ENCODE results near the gene ETHE1. TPM values are rescaled to one million over a fixed set of nuclear protein-coding genes. Genes with fewer than 3 reads are reported as not detected.

Gene ETHE1
- total and polyA plus RNA-seq, 2 donors (not counting 1 experiment from before 2014, with no cell fraction given), result 16.0 to 39.4 TPM

- no peak overlapping the region for H2AFZ ChIP-seq (ENCODE audit: insufficient read depth, low read depth, low read length, poor library complexity, severe bottlenecking)
- intact Hi-C loops (cut with micrococcal nuclease), result no loop called here
- H3K4me3 ChIP-seq (ENCODE audit: control extremely low read depth in 1 of 5, extremely low read depth in 1 of 5, insufficient read depth in 1 of 5, low read depth in 2 of 5, low read length in 4 of 5), result no peak overlapping the region
- Mint-ChIP-seq H3K4me3 (peak overlapping the region; percentile 60), H3K27ac (peak overlapping the region; percentile 65), H3K9me3 (ENCODE audit: insufficient read depth) (no peaks in the 10 kb centered on the region), H3K27me3 (no peaks in the 10 kb centered on the region), H3K4me1 (peaks cover 21% of the 10 kb centered on the region)
- H4K20me1 ChIP-seq (ENCODE audit: control insufficient read depth, insufficient read depth, low read length, poor library complexity, severe bottlenecking), result no peaks in the 10 kb centered on the region
- ATAC-seq (ENCODE audit: low read depth) (no peak), DNase-seq (no peak)
- POLR2A ChIA-PET, result interaction anchor here (1.0 to 2.9 kb wide), 2 partner anchors 7 to 42 kb away, joined by 5 to 13 read pairs; no protein-coding TSS in a partner anchor
- no peaks in the 10 kb centered on the region for H3K9me3 ChIP-seq (ENCODE audit: control extremely low read depth in 1 of 3, control insufficient read depth in 2 of 3, insufficient read depth in 1 of 3, low read length in 2 of 3)
- no peak for TF ChIP-seq CTCF (IDR thresholded peaks at IDR 0.05)
- no peak for TF ChIP-seq EZH2 (IDR thresholded peaks at IDR 0.05; ENCODE audit: borderline replicate concordance, insufficient read depth, low read depth, low read length, poor library complexity, severe bottlenecking)
- CTCF ChIA-PET, result interaction anchor here (2.6 to 3.6 kb wide), 2 partner anchors 19 to 58 kb away, joined by 13 to 45 read pairs; no protein-coding TSS in a partner anchor
- H3K36me3 ChIP-seq (replicated peaks in 1 of 2; ENCODE audit: control extremely low read depth in 1 of 2, control insufficient read depth in 1 of 2, extremely low read depth in 1 of 2, insufficient read depth in 2 of 2, low read length in 1 of 2), result peaks cover 1 to 2% of the 10 kb centered on the region in 2 experiments
- H3K4me2 ChIP-seq (replicated peaks; ENCODE audit: low read depth, low read length, poor library complexity, severe bottlenecking), result no peak overlapping the region
- H3K27me3 ChIP-seq (replicated peaks in 1 of 4; ENCODE audit: control extremely low read depth in 1 of 4, control insufficient read depth in 3 of 4, insufficient read depth in 4 of 4, low read length in 3 of 4), result no peaks in the 10 kb centered on the region
- no peaks in the 10 kb centered on the region for H3K79me2 ChIP-seq (ENCODE audit: control insufficient read depth, insufficient read depth, low read length)
- peaks cover 12 to 22% of the 10 kb centered on the region in 2 donors for H3K4me1 ChIP-seq (ENCODE audit: control insufficient read depth in 2 of 2, insufficient read depth in 2 of 2, low read length in 2 of 2)
- H3K27ac ChIP-seq (ENCODE audit: low read length in 2 of 2), result peak overlapping the region in 1 of 2 donors; percentile 9
- WGBS (ENCODE audit: insufficient coverage), result 92% methylated on average over 4 of the region's 5 CpGs
- no peak overlapping the region for H3K9ac ChIP-seq (ENCODE audit: low read length)
Observed at GRCh38 chr19:43505941-43506340, 21.1 kb downstream of the ETHE1 start.

- Histone ChIP-seq H2AFZ (ENCODE audit: insufficient read depth, low read depth, low read length, poor library complexity, severe bottlenecking) (peak overlapping the region; percentile 98), H3K9ac (ENCODE audit: low read length) (peak overlapping the region; percentile 87)
Observed at GRCh38 chr19:43505186-43505456, 21.9 kb downstream of the ETHE1 start.

More at GRCh38 chr19:43505186-43505456, 21.9 kb downstream of the ETHE1 start:
- intact Hi-C loops (cut with micrococcal nuclease), result no loop called here
- H3K4me1 ChIP-seq (ENCODE audit: control insufficient read depth in 2 of 2, insufficient read depth in 2 of 2, low read length in 2 of 2), result peaks cover 12 to 22% of the 10 kb centered on the region in 2 donors
- H3K4me2 ChIP-seq (replicated peaks; ENCODE audit: low read depth, low read length, poor library complexity, severe bottlenecking), result peak overlapping the region; percentile 99
- H3K9me3 ChIP-seq (ENCODE audit: control extremely low read depth in 1 of 3, control insufficient read depth in 2 of 3, insufficient read depth in 1 of 3, low read length in 2 of 3), result no peaks in the 10 kb centered on the region
- peaks cover 1 to 2% of the 10 kb centered on the region in 2 experiments for H3K36me3 ChIP-seq (replicated peaks in 1 of 2; ENCODE audit: control extremely low read depth in 1 of 2, control insufficient read depth in 1 of 2, extremely low read depth in 1 of 2, insufficient read depth in 2 of 2, low read length in 1 of 2)
- Mint-ChIP-seq H3K27me3 (no peaks in the 10 kb centered on the region), H3K9me3 (ENCODE audit: insufficient read depth) (no peaks in the 10 kb centered on the region), H3K4me1 (peaks cover 23% of the 10 kb centered on the region), H3K4me3 (peak overlapping the region; percentile 95), H3K27ac (peak overlapping the region; percentile 74)
- peak overlapping the region in 1 of 5 experiments; percentile 97 for H3K4me3 ChIP-seq (ENCODE audit: control extremely low read depth in 1 of 5, extremely low read depth in 1 of 5, insufficient read depth in 1 of 5, low read depth in 2 of 5, low read length in 4 of 5)
- no CpG with 5 or more reads among the region's 3 CpGs for WGBS (ENCODE audit: insufficient coverage)
- ATAC-seq (ENCODE audit: low read depth) (no peak), DNase-seq (no peak)
- CTCF ChIA-PET, result interaction anchor here (1.0 to 3.6 kb wide), 4 partner anchors 14 to 66 kb away, joined by 3 to 45 read pairs (median 20); no protein-coding TSS in a partner anchor
- TF ChIP-seq EZH2 (IDR thresholded peaks at IDR 0.05; ENCODE audit: borderline replicate concordance, insufficient read depth, low read depth, low read length, poor library complexity, severe bottlenecking), result no peak
- TF ChIP-seq CTCF (IDR thresholded peaks at IDR 0.05), result no peak
- no peaks in the 10 kb centered on the region for H4K20me1 ChIP-seq (ENCODE audit: control insufficient read depth, insufficient read depth, low read length, poor library complexity, severe bottlenecking)
- peak overlapping the region; percentile 77 to 80 for H3K27ac ChIP-seq (ENCODE audit: low read length in 2 of 2)
- H3K79me2 ChIP-seq (ENCODE audit: control insufficient read depth, insufficient read depth, low read length), result no peaks in the 10 kb centered on the region
- no peaks in the 10 kb centered on the region for H3K27me3 ChIP-seq (replicated peaks in 1 of 4; ENCODE audit: control extremely low read depth in 1 of 4, control insufficient read depth in 3 of 4, insufficient read depth in 4 of 4, low read length in 3 of 4)
- POLR2A ChIA-PET, result interaction anchor here (0.6 to 2.9 kb wide), 5 partner anchors 8 to 41 kb away, joined by 5 to 13 read pairs (median 7); partner anchors contain the start of gene ZNF575

Measured in B cell (primary cell).